A549 (cell line): ENCODE data around the gene AP3S2.

Experiments
- BHLHE40 ChIP-seq: IDR thresholded peaks from 2 replicates; pipeline ENCODE4 v1.6.1; 2012; ENCODE audit warnings: low read depth, low read length, inconsistent platforms
- MYC ChIP-seq: IDR thresholded peaks from 2 replicates; pipeline ENCODE4 v1.6.1; 2012; ENCODE audit warnings: mild to moderate bottlenecking, inconsistent platforms, low read length, improper control_type of control experiment, borderline replicate concordance
- PBX3 ChIP-seq: IDR thresholded peaks from 2 replicates; pipeline ENCODE4 v1.6.1; 2012
- RAD21 ChIP-seq, 2 experiments: fragments of >200 bp in 1 of 2; sonication (Bioruptor Twin) in 1 of 2; formaldehyde crosslinking in 1 of 2; IDR thresholded peaks in 1 of 2; conservative IDR thresholded peaks in 1 of 2; 2 replicates in 1 of 2; 3 replicates in 1 of 2; pipeline ENCODE4 v1.6.1; 2012 to 2018; ENCODE audit warnings: inconsistent platforms in 1 of 2
- RARB ChIP-seq: fragments of 250-450 bp; sonication (Bioruptor Pico); IDR thresholded peaks from 2 replicates; pipeline ENCODE4 v1.8.0; 2021; ENCODE audit warnings: mild to moderate bottlenecking, moderate library complexity
- SMC3 ChIP-seq: fragments of >200 bp; sonication (Bioruptor Twin); formaldehyde crosslinking; IDR thresholded peaks from 3 replicates; pipeline ENCODE4 v1.6.1; 2018; ENCODE audit warnings: inconsistent platforms
- TF ChIP-seq, protein P1 (sequence below): fragments of >200 bp; sonication (Bioruptor Twin); formaldehyde crosslinking; IDR thresholded peaks from 3 replicates; pipeline ENCODE4 v1.5.1; 2016

DNA sequence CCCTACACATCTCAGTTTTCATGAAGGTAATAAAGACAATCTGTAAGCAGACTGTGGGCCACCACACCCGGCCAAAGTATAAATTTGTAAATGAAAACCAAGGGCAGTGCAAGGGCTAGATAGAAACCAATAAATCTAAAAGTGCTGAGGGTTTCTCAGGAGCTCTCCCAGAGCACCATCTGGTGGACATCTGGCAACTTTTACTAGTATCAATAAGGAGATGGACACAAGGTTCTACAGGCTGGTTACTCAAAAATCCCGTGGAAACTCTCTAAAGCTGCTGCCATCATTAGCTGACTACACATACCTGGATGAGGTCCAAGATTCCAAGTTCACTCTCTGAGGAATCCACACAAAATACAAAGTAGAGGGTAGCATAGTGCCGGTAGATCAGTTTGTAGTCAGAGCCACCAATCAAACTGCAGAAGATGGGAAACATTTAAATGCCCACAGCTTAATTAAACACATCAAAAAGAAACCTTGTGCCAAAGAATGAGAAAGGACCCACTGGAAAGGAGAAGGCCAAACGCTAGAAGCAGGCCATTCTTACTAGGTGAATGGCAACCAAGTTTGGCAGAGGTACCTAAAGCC is 5.5 kb downstream of the AP3S2 start:
- TF ChIP-seq RAD21 (conservative IDR thresholded peaks at IDR 0.05 in 1 of 2, IDR thresholded peaks at IDR 0.05 in 1 of 2) (peak; percentile 76 to 84), SMC3 (peak; percentile 79), BHLHE40 (no peak), RARB (no peak), MYC (no peak), PBX3 (no peak)
- TF ChIP-seq, protein P1, sequence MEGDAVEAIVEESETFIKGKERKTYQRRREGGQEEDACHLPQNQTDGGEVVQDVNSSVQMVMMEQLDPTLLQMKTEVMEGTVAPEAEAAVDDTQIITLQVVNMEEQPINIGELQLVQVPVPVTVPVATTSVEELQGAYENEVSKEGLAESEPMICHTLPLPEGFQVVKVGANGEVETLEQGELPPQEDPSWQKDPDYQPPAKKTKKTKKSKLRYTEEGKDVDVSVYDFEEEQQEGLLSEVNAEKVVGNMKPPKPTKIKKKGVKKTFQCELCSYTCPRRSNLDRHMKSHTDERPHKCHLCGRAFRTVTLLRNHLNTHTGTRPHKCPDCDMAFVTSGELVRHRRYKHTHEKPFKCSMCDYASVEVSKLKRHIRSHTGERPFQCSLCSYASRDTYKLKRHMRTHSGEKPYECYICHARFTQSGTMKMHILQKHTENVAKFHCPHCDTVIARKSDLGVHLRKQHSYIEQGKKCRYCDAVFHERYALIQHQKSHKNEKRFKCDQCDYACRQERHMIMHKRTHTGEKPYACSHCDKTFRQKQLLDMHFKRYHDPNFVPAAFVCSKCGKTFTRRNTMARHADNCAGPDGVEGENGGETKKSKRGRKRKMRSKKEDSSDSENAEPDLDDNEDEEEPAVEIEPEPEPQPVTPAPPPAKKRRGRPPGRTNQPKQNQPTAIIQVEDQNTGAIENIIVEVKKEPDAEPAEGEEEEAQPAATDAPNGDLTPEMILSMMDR, result peak; percentile 79
